Astrocyte of the hippocampus (primary cell): Measurements from ENCODE around the gene ERN2.
"Not testable (repeated sequence)": the region's sequence is repeated elsewhere in the genome, so short reads cannot be mapped to it uniquely, and the experiment has no call there.

Source experiments
- DNase-seq: peaks from one replicate; pipeline ENCODE4 v3.0.0; 2011; ENCODE audit warnings: low read depth, low spot score

ERN2 gene

DNA sequence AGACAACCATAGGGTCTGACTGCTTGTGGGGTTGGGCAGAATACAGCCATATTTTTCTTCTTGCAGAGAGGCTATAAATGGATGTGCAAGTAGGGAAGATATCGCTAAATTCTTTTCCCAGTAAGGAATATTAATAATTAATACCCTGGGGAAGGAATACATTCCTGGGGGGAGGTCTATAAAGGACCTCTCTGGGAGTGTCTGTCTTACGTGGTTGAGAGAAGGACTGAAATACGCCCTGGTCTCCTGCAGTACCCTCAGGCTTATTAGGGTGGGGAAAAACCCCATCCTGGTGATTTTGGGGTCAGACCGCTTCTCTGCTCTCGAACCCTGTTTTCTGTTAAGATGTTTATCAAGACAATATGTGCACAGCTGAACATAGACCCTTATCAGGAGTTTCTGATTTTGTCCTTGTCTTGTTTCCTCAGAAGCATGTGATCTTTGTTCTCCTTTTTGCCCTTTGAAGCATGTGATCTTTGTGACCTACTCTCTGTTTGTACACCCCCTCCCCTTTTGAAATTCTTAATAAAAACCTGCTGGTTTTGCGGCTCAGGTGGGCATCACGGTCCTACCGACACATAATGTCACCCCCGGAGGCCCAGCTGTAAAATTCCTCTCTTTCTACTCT lies 9.7 kb upstream of the ERN2 start:
- not testable (repeated sequence) for DNase-seq

DNA sequence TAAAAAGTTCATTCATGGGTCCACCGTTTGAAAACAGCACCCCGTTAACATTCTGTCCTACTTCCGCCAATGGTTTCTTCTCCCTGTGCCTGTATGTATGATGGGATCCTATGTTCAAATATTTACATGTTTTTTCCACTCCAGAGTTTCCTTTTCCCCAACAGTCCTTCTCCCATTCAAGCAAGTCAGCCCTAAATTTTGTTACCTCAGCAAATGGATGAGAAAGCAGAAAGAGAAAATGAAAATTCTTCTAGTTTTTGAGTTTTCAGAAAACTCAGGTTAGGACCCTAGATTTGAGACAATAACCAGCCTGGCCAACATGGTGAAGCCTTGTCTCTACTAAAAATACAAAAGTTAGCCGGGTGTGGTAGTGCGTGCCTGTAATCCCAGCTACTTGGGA lies 3.5 kb upstream of the ERN2 start:
- no peak for DNase-seq

DNA sequence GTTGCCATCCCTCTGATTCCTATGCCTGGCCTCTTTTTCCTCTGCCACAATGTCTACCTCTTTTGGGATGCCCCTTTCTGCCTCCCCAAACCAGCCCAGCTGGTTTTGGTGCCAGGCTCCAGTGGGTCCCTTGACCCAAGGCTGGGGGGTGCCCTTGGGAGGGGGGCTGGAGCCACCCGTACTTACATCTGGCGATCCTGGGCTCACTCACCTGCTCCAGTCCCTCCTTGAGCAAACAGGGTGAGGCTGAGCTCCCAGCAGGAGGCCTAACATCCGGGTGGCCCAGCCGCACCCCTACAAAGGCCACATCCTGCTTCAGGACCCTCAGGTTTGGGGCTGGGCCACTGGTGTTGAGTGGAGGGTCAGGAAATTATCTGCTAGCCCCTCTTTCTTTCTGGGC lies 1.2 kb downstream of the ERN2 start:
- no peak for DNase-seq

DNA sequence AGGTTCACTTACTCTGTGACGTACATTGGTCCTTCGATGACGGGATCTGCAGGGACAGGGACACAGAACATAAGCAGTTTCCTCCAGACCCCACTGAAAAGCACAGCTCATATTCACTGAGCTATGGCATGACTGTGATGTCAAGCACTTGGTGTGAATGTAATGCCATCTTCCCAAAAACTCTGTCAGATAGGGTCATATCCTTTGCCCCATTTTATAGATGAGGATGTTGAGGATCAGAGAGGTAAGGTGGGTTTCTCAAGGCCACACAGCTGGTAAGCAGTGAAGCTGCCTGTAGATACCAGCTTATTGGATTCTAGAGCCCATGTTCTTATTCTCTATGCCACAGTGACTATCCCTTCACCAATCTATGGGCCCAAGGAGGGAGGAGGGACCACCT lies 2.5 kb downstream of the ERN2 start:
- no peak for DNase-seq

DNA sequence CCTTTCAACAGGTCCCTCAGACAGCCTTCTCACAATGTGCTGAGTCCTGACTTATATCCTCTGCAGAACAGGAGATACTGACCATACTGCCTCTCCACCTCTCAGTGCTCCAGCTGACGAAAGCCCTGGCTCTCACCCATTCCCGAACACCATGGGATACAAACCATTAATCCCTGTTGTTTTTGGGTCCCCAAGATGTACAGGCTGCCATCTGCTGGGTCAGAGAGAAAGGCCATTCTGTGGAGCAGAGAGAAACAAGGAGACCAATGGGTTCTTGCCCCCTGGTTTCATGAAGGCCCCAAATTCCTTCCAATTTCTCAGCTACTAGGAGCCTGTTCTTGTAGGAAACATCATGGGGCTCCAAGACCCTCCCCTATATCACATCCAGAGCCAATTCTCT lies 3.0 kb downstream of the ERN2 start:
- DNase-seq, result no peak

DNA sequence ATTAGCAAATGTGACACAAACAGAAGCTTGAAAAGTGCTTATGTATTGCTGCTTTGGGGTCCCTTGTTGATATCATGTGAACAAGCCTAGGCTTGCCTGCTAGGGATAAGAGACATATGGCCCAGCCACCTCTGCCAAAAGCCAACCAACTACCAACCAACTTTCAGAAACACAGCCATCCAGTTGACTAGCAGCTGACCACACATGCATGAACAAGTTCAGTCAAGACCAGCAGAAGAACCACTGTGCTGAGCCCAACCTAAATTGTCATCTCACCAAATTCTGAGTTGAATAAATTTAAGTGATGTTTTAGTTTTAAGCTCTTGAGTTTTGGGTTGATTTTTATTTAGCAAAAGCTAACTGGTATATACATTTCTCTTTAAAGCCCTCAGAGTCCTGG lies 3.5 kb downstream of the ERN2 start:
- no peak for DNase-seq

DNA sequence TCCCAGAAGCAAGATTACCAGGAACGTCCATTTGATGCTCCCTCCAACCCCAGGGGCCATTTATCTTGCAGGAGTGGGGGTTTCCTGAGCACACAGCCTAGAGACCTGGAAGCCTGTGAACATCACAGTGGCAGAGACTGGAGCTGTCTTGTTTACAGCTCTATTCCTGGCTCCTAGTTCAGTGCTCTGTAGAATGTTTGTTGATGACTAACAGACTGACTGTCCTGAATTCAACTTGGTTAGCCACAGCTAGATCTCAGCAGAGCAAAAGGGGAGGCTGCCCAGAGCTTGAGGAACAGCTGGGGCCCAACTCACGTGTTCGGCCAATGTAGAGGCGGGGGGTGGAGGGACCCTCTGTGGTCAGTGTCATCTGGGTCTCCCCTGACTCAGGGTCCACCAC lies 6.6 kb downstream of the ERN2 start:
- DNase-seq, result no peak

DNA sequence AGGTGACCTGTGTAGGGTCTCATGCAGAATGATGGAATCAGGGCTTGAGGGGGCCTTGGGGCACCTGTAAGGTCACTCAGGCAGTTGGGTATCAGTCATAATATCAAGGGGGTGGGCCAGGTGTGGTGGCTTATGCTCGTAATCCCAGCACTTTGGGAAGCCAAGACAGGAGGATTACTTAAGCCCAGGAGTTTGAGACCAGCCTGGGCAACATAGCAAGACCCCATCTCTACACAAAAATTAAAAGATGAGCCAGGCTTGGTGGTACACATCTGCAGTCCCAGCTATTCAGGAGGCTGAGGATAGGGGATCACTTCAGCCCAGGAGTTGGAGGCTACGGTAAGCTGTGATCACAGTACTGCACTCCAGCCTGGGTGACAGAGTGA lies 7.5 kb downstream of the ERN2 start:
- no peak for DNase-seq

DNA sequence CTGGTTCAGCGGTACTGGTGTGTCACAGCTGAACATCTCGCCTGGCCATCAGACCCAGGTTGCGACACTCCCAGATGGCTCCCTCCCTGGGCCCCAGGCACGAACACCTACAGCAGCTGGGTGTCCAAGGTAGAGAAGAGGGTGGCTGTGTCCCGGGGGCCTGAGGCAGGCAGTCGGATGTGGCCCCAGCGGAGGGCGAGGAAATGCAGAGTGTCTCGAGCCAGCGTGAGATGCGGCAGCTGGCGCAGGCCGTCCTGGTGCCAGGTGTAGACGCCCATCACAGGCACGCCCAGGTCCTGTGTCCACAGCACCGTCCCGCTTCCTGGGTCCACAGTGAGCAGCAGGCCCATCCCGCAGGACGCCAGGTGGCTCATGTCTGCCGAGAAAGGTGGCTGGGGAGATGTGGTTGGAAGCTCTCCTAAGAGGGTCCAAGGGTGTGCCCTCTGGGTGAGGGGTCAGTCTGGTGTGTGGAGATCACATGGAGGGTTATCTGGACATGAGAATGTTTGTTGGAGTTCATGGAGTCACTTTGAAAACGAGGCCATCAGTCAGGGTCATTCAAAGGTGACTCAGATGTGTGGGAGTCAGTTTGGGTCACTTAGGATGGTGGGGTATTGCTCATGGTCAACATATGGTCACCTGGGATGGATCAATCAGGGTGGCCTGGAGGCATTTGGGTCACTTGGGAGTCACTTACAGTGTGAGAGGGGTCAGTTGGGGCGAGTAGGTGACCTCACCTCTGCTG lies 8.1 kb downstream of the ERN2 start:
- no peak for DNase-seq

DNA sequence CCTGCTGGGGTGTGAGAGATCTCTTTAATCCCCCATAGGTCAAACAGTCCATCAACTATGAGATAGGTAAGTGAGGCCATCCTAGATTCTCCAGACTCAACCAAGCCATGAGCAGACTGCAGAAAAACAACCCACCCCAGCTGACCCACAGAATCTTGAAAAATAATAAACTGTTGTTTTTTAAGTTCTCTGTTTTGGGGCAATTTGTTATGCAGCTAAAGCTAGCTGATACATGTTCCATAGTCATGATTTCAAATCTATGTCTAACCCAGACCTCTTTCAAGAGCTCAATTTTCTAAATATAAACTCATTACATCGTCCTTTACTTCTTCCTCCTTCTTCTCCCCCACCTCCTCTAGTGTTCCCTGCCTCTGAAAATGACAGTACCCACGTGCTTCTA lies 10.1 kb downstream of the ERN2 start:
- DNase-seq, result no peak

DNA sequence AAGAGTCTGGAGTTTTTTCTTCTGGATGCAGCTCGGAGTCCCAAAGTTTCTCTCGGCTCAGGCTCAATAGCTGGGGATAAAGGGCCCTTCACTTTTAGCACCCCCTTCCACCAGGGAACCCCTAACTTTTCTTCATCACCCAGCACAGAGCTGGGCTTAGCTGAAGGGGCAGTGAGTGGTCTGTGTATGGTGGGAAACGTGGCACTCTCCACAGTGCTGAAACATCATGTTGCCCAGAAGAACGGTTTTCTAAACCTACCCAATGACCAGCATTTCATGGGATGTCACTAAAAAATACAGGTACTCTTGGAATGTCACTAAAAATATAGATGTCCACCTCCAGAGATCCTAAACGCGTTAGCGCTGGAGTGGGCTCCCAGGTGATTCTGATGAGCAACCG lies 12.0 kb downstream of the ERN2 start:
- no peak for DNase-seq

DNA sequence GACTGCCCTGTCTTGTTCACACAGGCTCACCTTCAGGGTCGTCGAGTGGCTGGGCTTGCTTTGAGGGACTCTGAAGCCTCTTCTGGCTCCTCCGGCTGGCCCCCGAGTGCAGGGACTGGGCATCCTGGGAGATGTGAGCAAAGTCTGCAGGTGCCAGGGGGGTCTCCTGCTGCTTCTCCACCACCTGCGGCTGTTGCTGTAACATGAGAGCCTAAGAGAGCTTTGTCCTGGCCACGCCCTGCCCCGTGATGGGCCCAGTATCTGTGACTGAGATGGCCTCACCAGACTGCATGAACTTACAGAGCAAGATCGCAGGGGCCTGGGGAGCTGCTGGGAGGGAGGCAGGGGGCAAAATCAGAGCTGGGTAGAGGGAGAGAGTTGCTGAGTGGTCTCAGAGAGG lies 12.5 kb downstream of the ERN2 start:
- DNase-seq, result no peak

DNA sequence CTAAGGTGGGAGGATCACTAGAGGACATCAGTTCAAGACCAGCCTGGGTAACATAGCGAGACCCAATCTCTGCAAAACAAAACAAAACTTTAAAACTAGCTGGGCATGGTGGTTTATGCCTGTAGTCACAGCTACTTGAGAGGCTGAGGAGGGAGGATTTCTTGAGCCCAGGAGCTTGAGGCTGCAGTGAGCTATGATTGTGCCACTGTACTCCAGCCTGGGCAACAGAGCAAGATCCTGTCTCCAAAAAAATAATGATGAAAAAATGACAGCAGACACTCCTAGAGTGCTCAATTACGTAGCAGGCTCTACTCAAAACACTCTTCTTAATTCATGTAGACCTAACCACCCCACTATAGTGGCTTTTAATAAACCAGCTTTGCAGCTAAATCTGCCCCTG lies 12.9 kb downstream of the ERN2 start:
- DNase-seq, result no peak

DNA sequence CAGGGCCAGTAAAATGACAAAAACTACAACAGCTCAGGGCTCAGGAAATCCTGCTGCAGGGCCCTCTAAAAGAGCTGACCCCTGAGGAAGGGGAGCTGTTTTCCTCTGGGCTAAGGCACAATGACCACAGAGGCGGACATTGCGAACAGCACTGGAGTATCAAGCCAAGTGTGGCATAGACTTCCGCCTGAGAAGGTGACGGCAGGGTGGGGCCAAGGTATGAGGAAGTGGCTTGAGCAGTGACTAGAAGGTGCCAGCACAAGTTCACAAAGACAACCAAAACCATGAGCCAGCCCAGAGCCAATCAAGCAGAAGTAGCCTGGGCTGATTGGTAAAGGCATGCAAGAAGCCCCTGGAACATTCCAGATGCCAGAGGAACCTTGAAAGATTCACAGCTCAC lies 13.9 kb downstream of the ERN2 start:
- no peak for DNase-seq

DNA sequence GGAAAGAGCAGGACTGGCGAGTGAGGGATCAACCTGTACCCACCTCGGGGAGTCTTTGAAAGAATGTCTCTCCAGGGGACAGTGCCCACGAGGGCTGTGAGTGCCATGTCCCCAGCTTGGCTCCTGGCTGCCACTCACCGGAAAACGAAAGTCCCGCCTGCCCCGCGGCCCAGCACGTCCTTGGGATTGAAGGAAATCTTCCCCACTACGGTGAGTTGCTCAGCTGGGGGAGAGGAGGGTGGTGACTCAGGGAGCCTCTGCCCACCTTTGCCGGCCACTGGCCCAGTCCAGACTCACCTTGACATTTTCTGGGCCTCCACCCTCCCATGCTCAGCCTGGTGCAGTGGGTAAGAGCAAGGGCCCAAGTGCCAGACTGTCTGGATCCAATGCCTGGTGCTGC lies 17.3 kb downstream of the ERN2 start:
- no peak for DNase-seq

DNA sequence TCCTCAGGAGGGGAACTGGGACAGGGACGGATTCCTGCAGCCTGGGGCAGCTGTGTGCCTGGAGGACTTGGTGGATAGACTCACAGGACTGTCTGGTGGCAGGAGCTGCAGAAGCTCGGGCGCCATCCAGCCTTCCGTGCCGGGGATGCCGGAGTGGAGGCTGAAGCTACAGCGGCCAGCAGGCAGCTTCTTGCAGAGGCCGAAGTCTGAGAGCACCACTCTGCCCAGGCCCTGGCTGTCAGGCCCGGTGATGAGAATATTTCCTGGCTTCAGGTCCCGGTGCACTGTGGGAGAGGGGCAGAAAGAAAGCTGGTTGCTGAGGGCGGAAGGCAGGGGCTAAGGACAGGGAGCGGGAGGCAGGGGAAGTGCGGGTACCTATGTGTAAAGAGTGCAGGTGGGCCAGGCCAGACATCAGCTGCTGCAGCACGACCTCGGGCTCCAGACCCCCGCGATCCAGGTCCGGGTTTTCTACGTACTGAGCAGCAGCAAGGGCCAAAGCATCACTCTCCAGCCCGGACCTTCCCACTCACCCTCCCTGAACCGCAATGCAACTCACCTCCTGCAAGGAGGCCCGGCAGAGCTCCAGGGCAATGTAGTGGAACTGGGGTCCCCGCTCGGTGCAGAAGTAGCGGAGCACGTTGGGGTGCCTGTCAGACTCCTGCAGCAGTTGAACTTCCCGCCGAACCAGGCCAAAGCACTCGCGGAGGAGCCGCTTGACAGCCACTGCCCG lies 18.2 kb downstream of the ERN2 start:
- peak; percentile 76 for DNase-seq

DNA sequence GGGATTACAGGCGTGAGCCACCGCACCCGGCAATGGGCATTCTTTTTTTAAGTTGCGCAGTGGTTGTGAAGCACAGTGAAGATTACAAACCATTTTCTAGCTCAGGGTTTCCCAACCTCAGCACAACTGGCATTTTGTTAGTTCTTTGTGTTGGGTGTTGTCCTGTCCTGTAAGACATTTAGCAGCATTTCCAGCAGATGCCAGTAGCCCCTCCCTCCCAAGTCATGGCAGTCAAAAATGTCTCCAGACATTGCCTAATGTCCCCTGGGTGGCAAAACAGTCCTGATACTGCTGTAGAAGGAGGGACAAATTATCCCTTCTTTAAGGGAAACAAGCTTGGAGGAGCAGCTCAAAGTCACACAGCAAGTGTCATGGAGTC lies 18.8 kb downstream of the ERN2 start:
- no peak for DNase-seq

DNA sequence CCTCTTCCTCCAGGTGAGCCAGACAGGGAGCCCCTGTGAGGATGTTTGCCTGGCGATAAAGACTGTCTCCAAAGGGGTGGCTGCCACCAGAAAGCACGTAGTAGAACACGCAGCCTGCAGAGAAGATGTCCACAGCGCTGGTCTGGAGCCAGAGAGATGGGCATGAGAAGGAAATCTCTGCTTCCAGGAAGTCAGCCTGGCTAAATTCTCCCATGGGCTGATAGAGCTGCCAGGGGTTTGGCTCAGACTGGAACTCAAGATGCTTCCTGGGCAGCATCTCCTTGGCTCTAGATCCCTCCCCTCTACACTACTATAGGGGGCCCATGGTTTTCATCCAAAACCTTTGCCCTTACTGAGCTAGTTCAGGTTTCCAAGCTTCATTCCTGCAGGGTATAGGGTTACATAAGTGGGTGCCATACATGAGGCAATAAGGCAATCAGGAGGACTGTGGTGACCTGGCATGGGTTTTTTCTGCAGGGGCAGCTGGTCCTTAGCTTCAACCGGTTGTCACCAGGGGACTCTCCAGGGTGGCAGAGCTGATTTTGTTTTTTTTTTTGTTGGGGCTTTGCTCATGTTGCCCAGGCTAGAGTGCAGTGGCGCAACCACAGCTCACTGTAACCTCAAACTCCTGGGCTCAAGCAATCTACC lies 20.7 kb downstream of the ERN2 start:
- DNase-seq, result no peak

DNA sequence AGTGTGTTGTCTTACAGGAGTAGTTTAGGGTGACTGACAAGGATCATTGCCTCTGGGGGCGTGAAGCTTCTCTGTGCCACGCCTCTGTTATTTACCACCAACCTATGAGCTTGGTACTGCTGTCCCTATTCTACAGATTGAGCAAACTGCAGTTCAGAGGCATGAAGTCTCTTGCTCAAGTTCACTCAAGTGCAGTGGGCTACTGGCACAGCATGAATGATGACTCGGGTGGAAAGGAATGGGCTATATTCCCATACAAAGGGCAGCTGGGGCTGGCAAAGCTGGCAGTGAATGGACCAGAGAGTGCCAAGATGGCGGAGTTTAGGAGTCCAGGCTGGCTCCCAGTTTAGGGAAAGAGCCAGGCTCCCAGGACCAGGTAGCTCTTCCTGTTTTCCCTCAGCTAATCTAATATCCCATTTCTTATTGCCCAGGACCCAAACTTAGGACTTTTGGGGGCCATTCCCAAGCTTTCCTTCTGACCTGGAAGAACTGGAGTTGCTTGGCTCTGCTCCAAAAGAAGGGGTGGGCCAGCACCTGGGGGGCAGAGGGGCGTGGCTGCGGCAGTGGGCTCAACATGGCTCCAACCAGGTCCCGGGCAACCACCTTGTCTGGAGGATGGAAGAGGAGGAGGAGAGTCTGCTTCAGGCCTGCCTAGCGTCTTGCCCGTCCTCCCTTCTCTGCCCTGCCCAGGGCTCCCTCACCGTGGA lies 21.4 kb downstream of the ERN2 start:
- DNase-seq, result peak; percentile 65

DNA sequence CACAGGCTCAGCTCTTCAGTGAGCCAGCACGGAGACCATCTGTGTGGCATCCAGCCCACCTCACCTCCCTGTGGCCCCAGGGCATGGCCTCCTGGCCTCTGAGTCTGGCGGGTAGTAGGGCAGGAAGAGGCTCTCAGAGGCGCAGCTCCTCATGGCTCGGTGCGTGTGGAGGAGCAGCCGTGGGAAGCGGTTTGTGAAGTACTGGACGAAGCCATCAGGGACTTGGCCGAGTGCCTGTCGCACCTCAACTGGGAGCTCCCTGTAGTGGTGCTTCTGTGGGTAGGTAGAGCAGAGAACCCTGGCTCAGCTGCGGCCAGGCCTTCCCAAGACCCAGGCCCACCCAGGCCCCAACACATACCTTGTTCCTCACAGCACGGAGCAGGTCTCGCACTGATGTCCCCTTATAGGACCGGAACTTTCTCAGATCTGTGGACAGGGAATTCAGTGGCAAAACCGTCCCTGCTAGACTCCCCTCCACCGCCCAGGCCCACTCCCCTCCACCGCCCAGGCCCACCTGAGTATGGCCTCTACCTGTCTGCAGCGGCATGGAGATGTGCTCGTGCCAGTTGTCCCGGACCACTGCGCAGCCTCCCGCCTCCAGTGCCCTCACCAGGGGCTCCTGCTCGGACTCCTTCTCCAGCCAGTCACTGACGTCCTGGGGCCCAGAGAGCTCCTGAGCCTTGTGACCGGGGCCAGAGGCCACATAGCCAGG lies 22.1 kb downstream of the ERN2 start:
- no peak for DNase-seq

DNA sequence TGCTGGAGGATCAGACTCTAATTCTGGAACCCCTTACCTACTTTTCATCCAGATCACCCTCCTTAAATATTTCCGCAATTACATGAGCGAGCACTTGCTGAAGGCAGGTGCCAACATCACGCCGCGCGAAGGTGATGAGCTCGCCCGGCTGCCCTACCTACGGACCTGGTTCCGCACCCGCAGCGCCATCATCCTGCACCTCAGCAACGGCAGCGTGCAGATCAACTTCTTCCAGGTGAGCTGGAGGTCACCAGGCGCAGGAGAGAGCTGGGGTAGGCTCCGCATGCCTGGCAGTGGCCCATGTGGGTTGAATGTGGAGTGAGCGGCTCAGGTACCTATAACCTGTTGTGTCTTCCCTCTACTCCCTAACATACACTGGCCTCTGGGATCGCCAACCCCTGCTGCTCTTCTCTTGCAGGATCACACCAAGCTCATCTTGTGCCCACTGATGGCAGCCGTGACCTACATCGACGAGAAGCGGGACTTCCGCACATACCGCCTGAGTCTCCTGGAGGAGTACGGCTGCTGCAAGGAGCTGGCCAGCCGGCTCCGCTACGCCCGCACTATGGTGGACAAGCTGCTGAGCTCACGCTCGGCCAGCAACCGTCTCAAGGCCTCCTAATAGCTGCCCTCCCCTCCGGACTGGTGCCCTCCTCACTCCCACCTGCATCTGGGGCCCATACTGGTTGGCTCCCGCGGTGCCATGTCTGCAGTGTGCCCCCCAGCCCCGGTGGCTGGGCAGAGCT lies 23.4 kb downstream of the ERN2 start:
- no peak for DNase-seq
